ENCODE data around the gene SLF2.

Gene SLF2

GRCh38 chr10:100968863-100969186, 56.1 kb downstream of the SLF2 start:
- TF ChIP-seq, protein P1, sequence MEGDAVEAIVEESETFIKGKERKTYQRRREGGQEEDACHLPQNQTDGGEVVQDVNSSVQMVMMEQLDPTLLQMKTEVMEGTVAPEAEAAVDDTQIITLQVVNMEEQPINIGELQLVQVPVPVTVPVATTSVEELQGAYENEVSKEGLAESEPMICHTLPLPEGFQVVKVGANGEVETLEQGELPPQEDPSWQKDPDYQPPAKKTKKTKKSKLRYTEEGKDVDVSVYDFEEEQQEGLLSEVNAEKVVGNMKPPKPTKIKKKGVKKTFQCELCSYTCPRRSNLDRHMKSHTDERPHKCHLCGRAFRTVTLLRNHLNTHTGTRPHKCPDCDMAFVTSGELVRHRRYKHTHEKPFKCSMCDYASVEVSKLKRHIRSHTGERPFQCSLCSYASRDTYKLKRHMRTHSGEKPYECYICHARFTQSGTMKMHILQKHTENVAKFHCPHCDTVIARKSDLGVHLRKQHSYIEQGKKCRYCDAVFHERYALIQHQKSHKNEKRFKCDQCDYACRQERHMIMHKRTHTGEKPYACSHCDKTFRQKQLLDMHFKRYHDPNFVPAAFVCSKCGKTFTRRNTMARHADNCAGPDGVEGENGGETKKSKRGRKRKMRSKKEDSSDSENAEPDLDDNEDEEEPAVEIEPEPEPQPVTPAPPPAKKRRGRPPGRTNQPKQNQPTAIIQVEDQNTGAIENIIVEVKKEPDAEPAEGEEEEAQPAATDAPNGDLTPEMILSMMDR (IDR thresholded peaks at IDR 0.05; ENCODE audit: borderline replicate concordance, insufficient read depth, low read depth, low read length) = no peak
- H3K4me3 ChIP-seq (ENCODE audit: low read depth, low read length) = peak overlapping the region; percentile 36

- TF ChIP-seq, protein P1 (IDR thresholded peaks at IDR 0.05; ENCODE audit: borderline replicate concordance, insufficient read depth, low read depth, low read length) = peak; percentile 85
- peak within 1 kb of the TSS; percentile 36 for H3K4me3 ChIP-seq (ENCODE audit: low read depth, low read length)
Observed at GRCh38 chr10:100969187-100970075, 56.7 kb downstream of the SLF2 start, which contains the start of gene SEMA4G. Gene SEMA4G, plus strand, starts transcription at chr10:100969504. Its CDS starts 3,409 bp downstream, at chr10:100972913.

GRCh38 chr10:100970076-100970913, 57.5 kb downstream of the SLF2 start:
- H3K4me3 ChIP-seq (ENCODE audit: low read depth, low read length) = no peak overlapping the region
- TF ChIP-seq, protein P1 (IDR thresholded peaks at IDR 0.05; ENCODE audit: borderline replicate concordance, insufficient read depth, low read depth, low read length) = no peak

DNA sequence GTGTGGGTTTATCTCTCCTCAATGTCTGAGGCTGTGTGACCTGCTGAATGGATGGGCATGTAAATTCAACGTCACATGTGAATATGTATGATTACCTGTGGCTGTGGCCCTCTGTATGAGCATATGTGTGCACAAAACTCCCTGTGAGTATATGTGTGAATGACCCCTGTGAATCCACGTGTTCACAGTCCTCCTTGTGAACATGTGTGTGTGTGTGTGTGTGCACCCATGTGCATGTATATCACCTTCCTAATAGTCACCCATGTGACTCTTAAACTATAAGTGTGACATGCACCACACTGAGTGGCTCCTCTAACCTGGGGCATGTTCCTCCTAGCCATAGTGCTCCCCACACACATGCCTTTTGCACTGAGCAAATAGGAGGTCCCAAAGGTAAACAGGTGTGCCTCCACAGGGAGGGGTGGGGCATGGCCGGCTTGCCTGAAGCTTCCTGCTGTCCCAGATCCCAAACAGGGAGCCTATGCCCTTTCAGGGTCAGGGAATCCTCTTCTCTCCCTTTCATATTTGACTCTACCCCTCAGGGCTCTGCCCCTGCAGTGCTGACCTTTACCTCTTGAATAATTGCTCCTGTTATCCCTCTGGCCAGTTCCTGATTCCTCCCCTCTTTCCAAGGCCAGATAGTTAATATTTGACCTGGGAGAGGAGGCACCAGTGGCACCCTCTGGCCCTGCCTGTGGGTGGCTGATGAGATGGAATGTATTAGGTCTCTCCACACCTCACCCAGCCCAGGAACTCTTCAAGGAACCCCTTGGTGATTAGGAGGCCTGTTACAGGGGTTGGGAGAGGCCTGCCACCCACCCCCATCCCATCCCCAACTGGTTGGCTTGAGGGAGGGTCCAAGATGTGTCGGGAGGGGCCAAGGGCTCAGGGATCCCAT, 58.4 kb downstream of the SLF2 start:
- H3K4me3 ChIP-seq (ENCODE audit: low read depth, low read length) = no peak overlapping the region
- TF ChIP-seq, protein P1 (IDR thresholded peaks at IDR 0.05; ENCODE audit: borderline replicate concordance, insufficient read depth, low read depth, low read length) = no peak

DNA sequence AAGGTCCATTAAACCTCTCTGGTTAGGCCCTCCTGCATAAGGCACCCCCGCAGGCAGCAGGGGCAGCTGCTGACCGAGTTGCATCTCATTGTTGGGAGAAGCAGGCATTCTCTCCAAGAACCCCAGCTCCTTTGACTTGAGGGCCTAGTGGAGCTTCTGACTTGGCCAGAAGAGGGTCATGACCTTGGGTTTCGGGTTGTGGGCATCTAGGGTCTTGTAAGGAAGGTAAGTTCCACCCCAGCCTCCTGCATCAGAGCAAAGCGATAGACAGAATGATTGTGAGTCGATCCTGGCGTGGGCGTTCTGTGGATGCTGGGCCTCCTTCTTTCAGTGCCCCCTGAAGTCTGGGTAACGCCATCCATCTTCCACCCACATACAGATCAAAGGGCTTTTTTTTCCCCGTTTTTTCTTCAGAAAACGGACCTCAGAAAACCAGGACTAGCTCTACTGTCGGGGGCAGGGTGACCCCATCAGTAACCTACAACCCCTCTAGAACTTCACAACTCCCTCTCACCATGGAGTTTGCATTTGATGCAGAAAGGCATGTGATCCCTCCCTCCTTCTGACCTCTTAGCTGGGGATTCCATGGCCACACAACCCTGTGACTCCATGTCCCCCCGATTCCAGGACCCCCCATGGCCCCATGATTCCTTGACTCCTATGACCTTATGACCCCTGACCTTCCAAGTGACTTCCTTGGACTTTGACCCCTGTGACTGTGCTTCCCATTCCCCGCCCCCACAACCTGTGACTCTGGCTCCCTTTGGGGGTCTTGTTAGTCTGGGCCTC, 59.5 kb downstream of the SLF2 start:
- H3K4me3 ChIP-seq (ENCODE audit: low read depth, low read length) = no peak overlapping the region
- TF ChIP-seq, protein P1 (IDR thresholded peaks at IDR 0.05; ENCODE audit: borderline replicate concordance, insufficient read depth, low read depth, low read length) = no peak
